H1 (cell line): ENCODE measurements around the gene SH3D19. TPM values are rescaled to one million over a fixed set of nuclear protein-coding genes. Genes with fewer than 3 reads are reported as not detected.
A peak's percentile ranks its signal among the peaks of the same experiment; 100 is the strongest.

ENCODE experiments used
- CTCF ChIA-PET: fragments of 300-600 bp; sonication (Branson Sonifier 250); formaldehyde crosslinking; loops from one replicate; lab custom pipeline; 2021; ENCODE audit not compliant: partially characterized antibody; lab: Charles Lee
- POLR2A ChIA-PET: fragments of 300-600 bp; sonication (Branson Sonifier 250); formaldehyde crosslinking; loops from one replicate; lab custom pipeline; 2021; ENCODE audit warnings: inconsistent platforms; ENCODE audit not compliant: partially characterized antibody; lab: Charles Lee
- DNase-seq, 2 experiments: peaks; one replicate each; pipeline versions ENCODE4 v3.0.0 to v3.0.0-alpha.2; 2010 to 2022; ENCODE audit warnings: low spot score in 2 of 2, low read depth in 1 of 2, mixed read lengths in 1 of 2
- FAIRE-seq: peaks from 2 replicates; lab custom pipeline; 2011; peaks lifted over from hg19 to GRCh38; lab: Jason Lieb, UNC
- H2AFZ ChIP-seq: 2 replicates; pipeline ENCODE4 v1.8.1; 2012; ENCODE audit warnings: low read length, inconsistent platforms
- H2AK5ac ChIP-seq: 2 replicates; pipeline ENCODE4 v1.6.1; 2013; ENCODE audit warnings: low read depth, low read length
- H2BK120ac ChIP-seq: replicated peaks from 2 replicates; pipeline ENCODE3; 2013; ENCODE audit warnings: low read depth, low read length, inconsistent platforms
- H2BK12ac ChIP-seq: 2 replicates; pipeline ENCODE4 v1.6.1; 2013; ENCODE audit warnings: low read depth, low read length
- H2BK15ac ChIP-seq: 2 replicates; pipeline ENCODE4 v1.6.1; 2013; ENCODE audit warnings: low read length
- H2BK20ac ChIP-seq: 2 replicates; pipeline ENCODE4 v1.6.1; 2013; ENCODE audit warnings: low read length
- H2BK5ac ChIP-seq: 2 replicates; pipeline ENCODE4 v1.6.1; 2013; ENCODE audit warnings: low read depth, low read length
- H3K14ac ChIP-seq: 2 replicates; pipeline ENCODE4 v1.6.1; 2013; ENCODE audit warnings: inconsistent platforms; ENCODE audit not compliant: insufficient read length
- H3K18ac ChIP-seq: 2 replicates; pipeline ENCODE4 v1.6.1; 2013; ENCODE audit warnings: low read length; ENCODE audit errors: extremely low read depth
- H3K23ac ChIP-seq: 2 replicates; pipeline ENCODE4 v1.6.1; 2013; ENCODE audit warnings: inconsistent platforms; ENCODE audit not compliant: insufficient read length
- H3K23me2 ChIP-seq: 2 replicates; pipeline ENCODE4 v1.6.1; 2013; ENCODE audit warnings: low read depth, low read length
- H3K27ac ChIP-seq: 2 replicates; pipeline ENCODE4 v1.6.1; 2011; ENCODE audit warnings: low read depth, low read length, inconsistent platforms
- H3K27me3 ChIP-seq, 4 experiments: replicated peaks in 1 of 4; 1 replicate in 1 of 4; 2 replicates in 3 of 4; pipeline versions ENCODE4 v1.6.1 to v1.8.1; 2011 to 2013; ENCODE audit warnings: low read length in 3 of 4, mild to moderate bottlenecking in 3 of 4, inconsistent platforms in 2 of 4, mixed read lengths in 2 of 4, moderate library complexity in 1 of 4; ENCODE audit not compliant: control insufficient read depth in 3 of 4, insufficient read depth in 3 of 4; ENCODE audit errors: extremely low read depth in 1 of 4
- H3K36me3 ChIP-seq, 4 experiments: 2 replicates each; pipeline versions ENCODE4 v1.6.1 to v1.8.1; 2011 to 2013; ENCODE audit warnings: mild to moderate bottlenecking in 4 of 4, low read length in 3 of 4, moderate library complexity in 2 of 4, control low read depth in 1 of 4, inconsistent platforms in 1 of 4; ENCODE audit not compliant: insufficient read depth in 4 of 4, control insufficient read depth in 2 of 4
- H3K4ac ChIP-seq: replicated peaks from 2 replicates; pipeline ENCODE3; 2013; ENCODE audit warnings: low read length, low read depth, mixed read lengths, inconsistent platforms; ENCODE audit not compliant: insufficient read length
- H3K4me1 ChIP-seq, 4 experiments: replicated peaks in 1 of 4; 1 replicate in 1 of 4; 2 replicates in 3 of 4; pipeline versions ENCODE4 v1.6.1 to v1.8.1; 2011 to 2013; ENCODE audit warnings: low read length in 3 of 4, inconsistent platforms in 2 of 4, mixed read lengths in 1 of 4; ENCODE audit not compliant: insufficient read depth in 4 of 4, control insufficient read depth in 3 of 4
- H3K4me2 ChIP-seq, 2 experiments: 2 replicates each; pipeline versions ENCODE4 v1.6.1 to v1.8.1; 2011 to 2013; ENCODE audit warnings: low read depth in 2 of 2, low read length in 2 of 2, control low read depth in 1 of 2, inconsistent platforms in 1 of 2, mild to moderate bottlenecking in 1 of 2; ENCODE audit not compliant: insufficient read depth in 1 of 2
- H3K4me3 ChIP-seq, 4 experiments: fragments of 200-600, 300-600 bp in 1 of 4; sonication (generic), shearing (Covaris generic), sonication (Bioruptor Twin) in 1 of 4; 2 replicates each; pipeline versions ENCODE4 v1.5.1 to v1.8.1; 2011 to 2016; ENCODE audit warnings: low read length in 4 of 4, low read depth in 3 of 4, control low read depth in 2 of 4, inconsistent platforms in 2 of 4, mild to moderate bottlenecking in 2 of 4, mixed read lengths in 1 of 4, moderate library complexity in 1 of 4; ENCODE audit not compliant: insufficient read depth in 2 of 4; ENCODE audit errors: extremely low read depth in 1 of 4
- H3K56ac ChIP-seq: replicated peaks from 2 replicates; pipeline ENCODE3; 2013; ENCODE audit warnings: low read depth, mild to moderate bottlenecking, mixed read lengths, low read length, inconsistent platforms; ENCODE audit not compliant: insufficient read length
- H3K79me1 ChIP-seq: 2 replicates; pipeline ENCODE4 v1.6.1; 2013; ENCODE audit warnings: low read depth, low read length, control low read depth
- H3K79me2 ChIP-seq, 2 experiments: 2 replicates each; pipeline versions ENCODE4 v1.6.1 to v1.8.1; 2012 to 2013; ENCODE audit warnings: low read length in 2 of 2, mild to moderate bottlenecking in 2 of 2, inconsistent platforms in 1 of 2; ENCODE audit not compliant: insufficient read depth in 2 of 2, control insufficient read depth in 1 of 2
- H3K9ac ChIP-seq, 4 experiments: replicated peaks in 1 of 4; 1 replicate in 1 of 4; 2 replicates in 3 of 4; pipeline versions ENCODE4 v1.6.1 to v1.8.1; 2011 to 2013; ENCODE audit warnings: low read depth in 3 of 4, low read length in 3 of 4, control low read depth in 2 of 4, mild to moderate bottlenecking in 2 of 4, moderate library complexity in 2 of 4, inconsistent platforms in 1 of 4; ENCODE audit errors: extremely low read depth in 1 of 4
- H3K9me3 ChIP-seq, 2 experiments: 2 replicates each; pipeline versions ENCODE4 v1.6.1 to v1.8.1; 2012 to 2013; ENCODE audit warnings: mild to moderate bottlenecking in 2 of 2, moderate library complexity in 2 of 2, control low read depth in 1 of 2, inconsistent platforms in 1 of 2, low read depth in 1 of 2, low read length in 1 of 2, mixed read lengths in 1 of 2; ENCODE audit not compliant: insufficient read depth in 2 of 2
- H4K20me1 ChIP-seq, 2 experiments: replicated peaks in 1 of 2; 2 replicates each; pipeline versions ENCODE3 to v1.8.1; 2011 to 2013; ENCODE audit warnings: inconsistent platforms in 2 of 2, low read length in 2 of 2, mild to moderate bottlenecking in 1 of 2; ENCODE audit not compliant: insufficient read depth in 2 of 2, control insufficient read depth in 1 of 2
- H4K5ac ChIP-seq: 2 replicates; pipeline ENCODE4 v1.6.1; 2013; ENCODE audit warnings: low read length, low read depth, mixed read lengths, inconsistent platforms; ENCODE audit not compliant: insufficient read length
- H4K8ac ChIP-seq: 2 replicates; pipeline ENCODE4 v1.8.0; 2013; ENCODE audit warnings: mild to moderate bottlenecking, moderate library complexity, low read length, inconsistent platforms; ENCODE audit not compliant: insufficient read depth; ENCODE audit errors: extremely low read depth
- H4K91ac ChIP-seq: replicated peaks from 2 replicates; pipeline ENCODE3; 2013; ENCODE audit warnings: low read length, mixed read lengths, inconsistent platforms; ENCODE audit not compliant: insufficient read length
- CBX8 ChIP-seq: fragments of 300-800, 300-1000 bp; sonication (generic); IDR thresholded peaks from 2 replicates; pipeline ENCODE4 v1.7.1; 2016; ENCODE audit warnings: low read depth, low read length, borderline replicate concordance
- E2F6 ChIP-seq: IDR thresholded peaks from 2 replicates; pipeline ENCODE4 v1.6.1; 2012; ENCODE audit warnings: inconsistent platforms
- EGR1 ChIP-seq: IDR thresholded peaks from 2 replicates; pipeline ENCODE4 v1.6.1; 2011; ENCODE audit warnings: low read depth, low read length, borderline replicate concordance
- EZH2 ChIP-seq: fragments of 200-600 bp; sonication (generic); IDR thresholded peaks from 2 replicates; pipeline ENCODE4 v1.7.1; 2012; ENCODE audit warnings: low read depth, mild to moderate bottlenecking, moderate library complexity, low read length, inconsistent platforms; ENCODE audit not compliant: severe bottlenecking
- RFX5 ChIP-seq: IDR thresholded peaks from 2 replicates; pipeline ENCODE4 v1.6.1; 2011; ENCODE audit warnings: low read depth, low read length, improper control_type of control experiment, borderline replicate concordance
- TAF1 ChIP-seq: IDR thresholded peaks from 2 replicates; pipeline ENCODE4 v1.6.1; 2011; ENCODE audit warnings: mild to moderate bottlenecking, low read depth, low read length
- TCF12 ChIP-seq: IDR thresholded peaks from 2 replicates; pipeline ENCODE4 v1.6.1; 2011; ENCODE audit warnings: low read depth, mild to moderate bottlenecking, low read length
- TEAD4 ChIP-seq: IDR thresholded peaks from 2 replicates; pipeline ENCODE4 v1.6.1; 2012; ENCODE audit warnings: low read depth, low read length, inconsistent platforms, mixed read lengths
- WGBS, 2 experiments: shearing (Covaris generic) in 1 of 2; methylation state at CpG; one replicate each; pipeline versions ENCODE4 v1.1.6 to v1.1.7; 2013 to 2015; ENCODE audit warnings: low lambda C conversion rate in 2 of 2, mixed read lengths in 2 of 2, inconsistent platforms in 1 of 2, low coverage in 1 of 2, missing lambda C conversion rate in 1 of 2; ENCODE audit not compliant: insufficient replicate concordance in 2 of 2, insufficient coverage in 1 of 2, insufficient read length in 1 of 2; ENCODE audit errors: extremely low coverage in 1 of 2, missing lambda C conversion rate in 1 of 2; 5-methylcytosine and 5-hydroxymethylcytosine counted together
- polyA plus RNA-seq, 7 experiments: library from polyadenylated mRNA; depleted of rRNA in 3 of 7; stranded (reverse) in 5 of 7; unstranded in 2 of 7; fragments of >200 nt in 5 of 7; fragments of 200-250 nt in 2 of 7; gene quantifications; 1 replicate in 5 of 7; 2 replicates in 1 of 7; 4 replicates in 1 of 7; pipeline versions ENCODE4 v1.2.1 to v1.2.3, GENCODE V29; 2011 to 2013; ENCODE audit warnings: missing spikeins in 2 of 7, mixed read lengths in 2 of 7
- total RNA-seq: library from RNA; stranded (reverse); fragmentation: NEBNext Ultra II Directional; extraction: Animal tissue kit (Norgen Biotek cat#: 25700); gene quantifications from 2 replicates; pipeline ENCODE4 v1.2.1, GENCODE V29; 2021

SH3D19 gene
- total and polyA plus RNA-seq, 2 of the 8 experiments (the other 6 are each of a cell fraction or from before 2014, with no cell fraction given), result 11.7 to 51.3 TPM

GRCh38 chr4:151361966-151362365 is 36.6 kb upstream of the SH3D19 start:
- H2AFZ ChIP-seq, result no peak overlapping the region
- no peaks in the 10 kb centered on the region for H4K20me1 ChIP-seq
- no peak overlapping the region for H2AK5ac ChIP-seq
- no peak overlapping the region for H3K4me3 ChIP-seq
- no peak overlapping the region for H2BK120ac ChIP-seq
- H2BK12ac ChIP-seq, result no peak overlapping the region
- FAIRE-seq, result no peak
- CTCF ChIA-PET, result interaction anchor here (0.7 to 4.0 kb wide), 20 partner anchors 8 to 1156 kb away, joined by 3 to 20 read pairs (median 4); partner anchors contain the start of genes PRSS48 and SH3D19
- H3K14ac ChIP-seq, result no peak overlapping the region
- H2BK5ac ChIP-seq, result no peak overlapping the region
- no peak overlapping the region for H4K91ac ChIP-seq
- TF ChIP-seq RFX5 (no peak), CBX8 (no peak), EGR1 (no peak), E2F6 (0 out of 2 replicates have a peak, but pooled peaks have one; percentile 9), TEAD4 (peak; percentile 37; the same call in 1 of the 2 replicates), TCF12 (no peak), EZH2 (no peak), TAF1 (0 out of 2 replicates have a peak, but pooled peaks have one; percentile 1)
- no peaks in the 10 kb centered on the region for H3K36me3 ChIP-seq
- H3K27me3 ChIP-seq, result no peaks in the 10 kb centered on the region
- H3K23me2 ChIP-seq, result peaks cover 2% of the 10 kb centered on the region; the same call in 1 of the 2 replicates
- no peak overlapping the region for H3K27ac ChIP-seq
- H3K18ac ChIP-seq, result no peak overlapping the region
- no peaks in the 10 kb centered on the region for H3K79me1 ChIP-seq
- H3K79me2 ChIP-seq, result no peaks in the 10 kb centered on the region
- no peak overlapping the region for H3K4me2 ChIP-seq
- POLR2A ChIA-PET, result interaction anchor here (1.0 to 1.2 kb wide), 2 partner anchors 37 to 424 kb away, joined by 3 to 4 read pairs; partner anchors contain the start of gene SH3D19
- H2BK20ac ChIP-seq, result no peak overlapping the region
- H2BK15ac ChIP-seq, result no peak overlapping the region
- DNase-seq, result no peak
- WGBS, 2 experiments, result 92% methylated on average over 13 of the region's 13 CpGs; no CpG with 5 or more reads in 1 of the 2 experiments
- H3K56ac ChIP-seq, result no peak overlapping the region
- no peak overlapping the region for H3K9ac ChIP-seq
- H3K23ac ChIP-seq, result no peak overlapping the region
- H3K4me1 ChIP-seq, result peaks cover 0 to 2% (median 0%) of the 10 kb centered on the region in 4 experiments; a peak in 1 of 7 replicates
- H4K5ac ChIP-seq, result no peak overlapping the region
- H3K9me3 ChIP-seq, result no peaks in the 10 kb centered on the region
- H3K4ac ChIP-seq, result no peak overlapping the region
- no peak overlapping the region for H4K8ac ChIP-seq
